ENCODE measurements around the gene ADISSP. TPM values are rescaled to one million over a fixed set of nuclear protein-coding genes. Genes with fewer than 3 reads are reported as not detected.

Gene ADISSP
- total and polyA plus RNA-seq, 2 of the 8 experiments (the other 6 are each of a cell fraction or from before 2014, with no cell fraction given): 111 to 141 TPM

DNA sequence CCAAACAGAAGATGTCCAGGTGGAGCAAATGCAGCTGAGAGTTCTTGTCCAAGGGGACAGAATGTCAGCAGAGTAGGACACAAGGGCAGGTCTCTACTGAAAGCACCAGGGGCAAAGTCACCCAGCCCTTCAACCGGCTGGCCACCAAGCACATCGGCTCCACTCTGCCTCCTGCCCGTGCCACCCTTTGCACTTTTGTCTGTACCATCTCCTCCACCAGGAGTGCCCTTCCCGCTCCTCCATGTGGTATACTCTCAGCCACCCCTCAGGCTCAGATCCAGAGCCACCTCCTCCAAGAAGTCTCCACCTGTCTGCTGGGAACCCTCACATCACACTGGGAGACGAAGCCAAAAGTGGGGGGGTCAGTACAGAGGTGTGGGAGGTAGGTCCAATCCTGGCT is 39.2 kb downstream of the ADISSP start:
- H3K9ac ChIP-seq (replicated peaks in 1 of 4; ENCODE audit: extremely low read depth in 1 of 4, low read depth in 3 of 4, low read length in 3 of 4): no peak overlapping the region
- H3K56ac ChIP-seq (replicated peaks; ENCODE audit: insufficient read length, low read depth, low read length): no peak overlapping the region
- H3K79me2 ChIP-seq (ENCODE audit: control insufficient read depth in 1 of 2, insufficient read depth in 2 of 2, low read length in 2 of 2): no peaks in the 10 kb centered on the region
- H3K9me3 ChIP-seq (ENCODE audit: insufficient read depth in 2 of 2, low read depth in 1 of 2, low read length in 1 of 2): no peaks in the 10 kb centered on the region
- no peak overlapping the region for H2BK5ac ChIP-seq (ENCODE audit: low read depth, low read length)
- H3K14ac ChIP-seq (ENCODE audit: insufficient read length): no peak overlapping the region
- no peak overlapping the region for H4K91ac ChIP-seq (replicated peaks; ENCODE audit: insufficient read length, low read length)
- H3K18ac ChIP-seq (ENCODE audit: extremely low read depth, low read length): no peak overlapping the region
- H3K79me1 ChIP-seq (ENCODE audit: low read depth, low read length): no peaks in the 10 kb centered on the region
- peaks cover 1 to 26% (median 20%) of the 10 kb centered on the region in 4 experiments; a peak in 6 of 7 replicates for H3K27me3 ChIP-seq (replicated peaks in 1 of 4; ENCODE audit: control insufficient read depth in 3 of 4, extremely low read depth in 1 of 4, insufficient read depth in 3 of 4, low read length in 3 of 4)
- H2AFZ ChIP-seq (ENCODE audit: low read length): no peak overlapping the region
- 87% methylated on average over 5 of the region's 5 CpGs; no CpG with 5 or more reads in 1 of the 2 experiments for WGBS, 2 experiments (ENCODE audit: extremely low coverage in 1 of 2, insufficient coverage in 1 of 2, insufficient read length in 1 of 2, insufficient replicate concordance in 2 of 2, low coverage in 1 of 2, low lambda C conversion rate in 2 of 2, missing lambda C conversion rate in 1 of 2)
- no peak overlapping the region for H3K4me3 ChIP-seq (ENCODE audit: extremely low read depth in 1 of 4, insufficient read depth in 2 of 4, low read depth in 3 of 4, low read length in 4 of 4)
- peaks cover 0 to 2% of the 10 kb centered on the region in 2 experiments for H4K20me1 ChIP-seq (replicated peaks in 1 of 2; ENCODE audit: control insufficient read depth in 1 of 2, insufficient read depth in 2 of 2, low read length in 2 of 2)
- H4K5ac ChIP-seq (ENCODE audit: insufficient read length, low read depth, low read length): no peak overlapping the region
- CTCF ChIA-PET (ENCODE audit: partially characterized antibody): interaction anchor here (1.4 to 17.6 kb wide), 8 partner anchors 10 to 51 kb away, joined by 4 to 221 read pairs (median 8); no protein-coding TSS in a partner anchor
- no peak overlapping the region for H3K27ac ChIP-seq (ENCODE audit: low read depth, low read length)
- H2BK12ac ChIP-seq (ENCODE audit: low read depth, low read length): no peak overlapping the region
- no peak overlapping the region for H3K4me2 ChIP-seq (ENCODE audit: insufficient read depth in 1 of 2, low read depth in 2 of 2, low read length in 2 of 2)
- 0 out of 2 replicates have a peak, but pooled peaks cover 3% of the 10 kb centered on the region for H3K23me2 ChIP-seq (ENCODE audit: low read depth, low read length)
- no peak overlapping the region for H3K4ac ChIP-seq (replicated peaks; ENCODE audit: insufficient read length, low read depth, low read length)
- no peak overlapping the region for H4K8ac ChIP-seq (ENCODE audit: extremely low read depth, insufficient read depth, low read length)
- H2BK120ac ChIP-seq (replicated peaks; ENCODE audit: low read depth, low read length): no peak overlapping the region
- POLR2A ChIA-PET (ENCODE audit: partially characterized antibody): interaction anchor here (1.6 to 2.5 kb wide), 3 partner anchors 8 to 17 kb away, joined by 4 to 7 read pairs (median 6); no protein-coding TSS in a partner anchor
- no peak overlapping the region for H2AK5ac ChIP-seq (ENCODE audit: low read depth, low read length)
- no peaks in the 10 kb centered on the region for H3K36me3 ChIP-seq (ENCODE audit: control insufficient read depth in 2 of 4, insufficient read depth in 4 of 4, low read length in 3 of 4)
- H3K4me1 ChIP-seq (replicated peaks in 1 of 4; ENCODE audit: control insufficient read depth in 3 of 4, insufficient read depth in 4 of 4, low read length in 3 of 4): peaks cover 0 to 13% (median 10%) of the 10 kb centered on the region in 4 experiments; a peak in 5 of 7 replicates
- no peak overlapping the region for H2BK15ac ChIP-seq (ENCODE audit: low read length)
- H2BK20ac ChIP-seq (ENCODE audit: low read length): no peak overlapping the region
- no peak overlapping the region for H3K23ac ChIP-seq (ENCODE audit: insufficient read length)
- DNase-seq (ENCODE audit: low read depth in 1 of 2, low spot score in 2 of 2) (no peak), FAIRE-seq (no peak)
- no peak for TF ChIP-seq SP4 (IDR thresholded peaks at IDR 0.05; ENCODE audit: low read length)
- no peak for TF ChIP-seq CHD1 (IDR thresholded peaks at IDR 0.05; ENCODE audit: low read depth, low read length)
- no peak for TF ChIP-seq POLR2AphosphoS5 (IDR thresholded peaks at IDR 0.05; ENCODE audit: low read depth, low read length)
- no peak for TF ChIP-seq GTF2F1 (IDR thresholded peaks at IDR 0.05; ENCODE audit: borderline replicate concordance, low read depth, low read length)
- TF ChIP-seq RAD21 (IDR thresholded peaks at IDR 0.05 in 1 of 2, conservative IDR thresholded peaks at IDR 0.05 in 1 of 2; ENCODE audit: low read depth in 2 of 2, low read length in 2 of 2): no peak
- TF ChIP-seq E2F6 (IDR thresholded peaks at IDR 0.05): no peak
- no peak for TF ChIP-seq MAFK (IDR thresholded peaks at IDR 0.05; ENCODE audit: low read depth, low read length)
- no peak for TF ChIP-seq TAF7 (optimal IDR thresholded peaks at IDR 0.05; ENCODE audit: borderline replicate concordance, low read depth, low read length)
- no peak for TF ChIP-seq HDAC6 (IDR thresholded peaks at IDR 0.05; ENCODE audit: low read depth, low read length)
- TF ChIP-seq BCL11A (IDR thresholded peaks at IDR 0.05; ENCODE audit: low read depth in 2 of 2, low read length in 2 of 2): no peak
- no peak for TF ChIP-seq CEBPB (IDR thresholded peaks at IDR 0.05; ENCODE audit: low read depth, low read length)
- TF ChIP-seq POLR2A (IDR thresholded peaks at IDR 0.05; ENCODE audit: control extremely low read depth in 1 of 2, low read depth in 2 of 2, low read length in 2 of 2): no peak
